GM21447 (cell line): ENCODE results near the gene TMPRSS6.
A peak's percentile ranks its signal among the peaks of the same experiment; 100 is the strongest.

Experiments
- ATAC-seq: cut with Tn5 transposase; IDR thresholded peaks from one replicate; pipeline ENCODE4 v1.9.1; 2021; ENCODE audit not compliant: unreplicated experiment

The TMPRSS6 gene

DNA sequence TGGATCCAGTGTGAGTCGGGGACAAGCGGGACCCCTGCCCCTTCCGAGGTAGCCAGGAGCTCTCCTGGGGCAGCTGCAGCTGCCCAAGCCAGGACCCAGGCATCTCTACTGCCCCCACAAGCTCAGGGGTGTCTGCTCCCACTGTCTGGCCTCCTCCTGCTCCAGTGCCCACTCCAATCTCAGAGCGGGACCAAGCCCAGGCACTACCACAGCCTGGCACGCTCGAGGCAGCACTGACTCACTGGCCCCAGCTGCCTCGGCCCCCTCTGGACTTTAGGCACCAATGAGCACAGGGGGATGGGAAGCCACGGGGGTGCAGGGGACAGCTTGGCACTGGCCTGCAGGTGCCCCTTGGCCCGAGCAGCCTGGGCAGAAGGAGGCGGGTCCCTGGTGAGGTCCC, 32.0 kb upstream of the TMPRSS6 start:
- no peak for ATAC-seq

- no peak for ATAC-seq
Observed at GRCh38 chr22:37140686-37141323, 31.3 kb upstream of the TMPRSS6 start.

GRCh38 chr22:37139762-37140161, 30.2 kb upstream of the TMPRSS6 start:
- no peak for ATAC-seq

- ATAC-seq = no peak
Observed at GRCh38 chr22:37138849-37139561, 29.5 kb upstream of the TMPRSS6 start.

DNA sequence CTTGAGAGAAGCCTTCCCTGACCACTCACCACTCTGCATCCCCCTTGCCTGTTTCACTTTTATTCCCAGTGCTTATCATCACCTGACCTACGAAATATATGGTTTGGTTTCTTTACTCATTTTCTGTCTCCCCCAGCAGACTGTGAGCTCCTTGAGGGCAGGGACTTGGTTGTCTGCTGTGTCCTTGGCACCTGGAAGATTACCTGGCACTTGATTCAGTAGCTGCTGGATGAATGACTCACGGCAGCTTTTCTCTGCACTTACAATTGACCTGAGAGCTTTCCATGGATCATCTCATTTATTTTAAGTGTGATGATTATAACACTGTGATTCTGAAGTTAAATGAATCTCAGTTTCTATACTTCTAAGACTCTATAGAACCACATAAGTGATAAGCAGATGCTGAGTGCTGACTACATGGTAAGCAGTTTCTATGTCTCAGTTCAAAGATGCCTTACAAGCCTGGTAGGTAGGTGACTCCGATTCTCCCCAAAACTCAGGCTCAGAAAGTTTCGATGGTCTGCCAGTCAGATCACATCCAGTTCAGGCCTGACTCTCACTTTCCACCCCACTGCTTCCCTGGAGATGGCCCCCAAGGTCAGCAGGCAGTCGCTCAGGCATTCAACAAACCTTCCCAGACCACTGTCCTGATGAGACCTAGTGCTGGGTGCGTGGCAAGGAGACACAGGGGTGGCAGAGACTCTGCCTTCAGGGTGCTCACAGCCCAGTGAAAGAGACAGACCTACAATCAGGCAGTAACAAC, 28.6 kb upstream of the TMPRSS6 start:
- no peak for ATAC-seq

DNA sequence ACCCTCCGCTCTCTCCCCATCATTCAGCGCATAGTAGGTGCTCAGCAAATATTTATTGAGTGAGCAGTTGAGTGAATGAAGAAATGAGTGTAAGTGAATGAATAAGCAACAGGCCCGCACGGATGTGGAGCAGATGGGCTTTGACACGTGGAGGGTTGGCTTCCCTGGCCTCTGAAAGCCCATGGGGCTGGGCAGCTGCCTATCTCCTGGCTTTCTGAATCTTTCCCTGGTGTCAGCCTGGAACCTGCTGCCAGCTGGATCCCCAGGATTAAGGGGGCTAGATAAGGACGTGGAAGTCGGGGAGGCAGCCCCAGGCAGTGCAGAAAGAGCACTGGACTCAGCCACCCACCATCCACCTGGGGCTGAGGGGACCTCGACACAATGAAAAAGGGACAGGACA, 27.6 kb upstream of the TMPRSS6 start:
- no peak for ATAC-seq

- ATAC-seq = no peak
Observed at GRCh38 chr22:37135023-37135422, 25.5 kb upstream of the TMPRSS6 start.

GRCh38 chr22:37133304-37134018, 23.9 kb upstream of the TMPRSS6 start:
- no peak for ATAC-seq

- ATAC-seq = no peak
Observed at GRCh38 chr22:37132773-37133172, 23.3 kb upstream of the TMPRSS6 start.

DNA sequence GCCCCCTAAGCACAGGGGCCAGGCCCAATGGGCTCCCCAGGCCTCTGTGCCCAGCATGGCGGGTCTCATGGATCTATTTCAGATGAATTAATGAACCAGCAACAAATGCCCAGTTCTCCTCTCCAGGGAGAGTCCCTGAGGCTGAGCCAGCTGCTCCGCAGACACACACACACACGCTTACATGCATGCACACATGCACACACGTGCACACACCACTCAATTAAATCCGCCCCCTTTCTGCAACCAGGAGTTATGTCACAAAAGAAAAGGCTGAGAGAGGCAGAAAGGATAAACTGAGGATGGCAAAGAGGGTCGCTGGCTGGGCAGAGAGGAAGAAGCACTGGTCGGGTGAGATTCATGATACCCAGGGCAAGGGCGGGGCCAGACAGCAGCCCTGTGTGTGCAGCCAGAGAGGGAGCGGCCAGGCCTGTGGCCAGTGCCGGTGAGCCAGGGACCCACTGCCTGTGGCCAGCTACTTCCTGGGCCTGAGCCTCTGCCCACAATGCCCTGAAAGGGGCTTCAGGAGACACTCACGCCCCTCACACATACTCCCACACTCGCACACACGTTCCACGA, 20.4 kb upstream of the TMPRSS6 start:
- ATAC-seq = no peak

DNA sequence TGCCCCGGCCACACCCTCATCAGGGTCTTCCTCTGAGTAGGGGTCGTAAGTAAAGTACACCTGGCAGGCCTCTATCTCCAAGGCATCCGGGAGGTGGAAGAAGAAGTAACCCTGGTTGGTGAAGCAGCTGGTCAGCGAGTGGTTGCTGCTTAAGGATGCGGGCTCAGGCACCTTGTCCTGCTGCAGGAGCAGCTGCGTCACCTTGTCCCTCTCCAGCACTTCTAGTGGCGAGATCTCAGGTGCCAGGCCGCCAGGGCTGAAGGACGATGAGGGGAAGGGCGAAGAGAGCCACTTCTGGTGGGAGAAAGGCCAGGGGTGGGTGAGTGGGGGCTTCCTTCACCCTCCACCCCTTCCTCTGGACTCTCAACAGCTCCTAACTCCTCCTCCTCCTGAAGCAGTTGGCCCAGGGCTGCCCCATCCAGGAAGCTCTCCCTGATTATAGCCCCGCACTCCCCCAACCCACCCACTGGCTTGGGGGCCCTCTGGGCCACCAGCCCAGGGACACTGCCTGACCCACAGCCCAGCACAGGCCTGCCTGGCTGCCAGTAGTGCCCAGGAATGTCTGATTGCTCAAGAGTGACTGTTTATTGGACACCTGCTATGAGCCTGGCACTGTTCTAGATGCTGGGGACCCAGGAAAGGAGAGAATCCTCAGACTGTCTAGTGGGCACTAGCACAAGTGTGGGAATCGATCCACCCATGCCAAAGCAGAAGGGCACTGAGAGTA, 19.2 kb upstream of the TMPRSS6 start:
- no peak for ATAC-seq

DNA sequence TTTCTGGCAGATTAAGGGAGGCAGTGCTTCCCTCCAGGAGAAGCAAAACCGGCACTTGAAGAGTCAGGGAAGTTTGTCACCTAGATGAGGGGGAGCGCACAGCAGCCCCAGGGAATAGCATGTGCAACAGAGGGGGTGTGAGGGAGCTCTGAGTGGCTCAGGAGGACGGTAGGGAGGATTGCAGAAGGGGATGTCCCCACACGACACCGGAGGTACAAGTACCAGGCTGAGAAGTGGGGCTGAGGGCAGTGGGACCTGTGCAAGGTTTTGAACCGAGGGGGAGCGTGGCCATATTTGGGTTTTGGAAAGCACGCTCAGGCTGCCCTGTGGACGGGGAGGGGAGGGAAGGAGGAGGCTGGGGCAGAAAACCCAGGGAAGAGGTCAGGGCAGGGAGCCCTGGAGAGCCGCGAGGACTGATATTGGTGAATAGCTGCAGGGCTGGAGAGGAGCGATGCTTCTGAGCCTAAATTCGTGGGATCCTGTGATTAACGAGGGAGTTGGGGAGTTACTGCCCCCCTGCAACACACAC, 17.9 kb upstream of the TMPRSS6 start:
- ATAC-seq = no peak

DNA sequence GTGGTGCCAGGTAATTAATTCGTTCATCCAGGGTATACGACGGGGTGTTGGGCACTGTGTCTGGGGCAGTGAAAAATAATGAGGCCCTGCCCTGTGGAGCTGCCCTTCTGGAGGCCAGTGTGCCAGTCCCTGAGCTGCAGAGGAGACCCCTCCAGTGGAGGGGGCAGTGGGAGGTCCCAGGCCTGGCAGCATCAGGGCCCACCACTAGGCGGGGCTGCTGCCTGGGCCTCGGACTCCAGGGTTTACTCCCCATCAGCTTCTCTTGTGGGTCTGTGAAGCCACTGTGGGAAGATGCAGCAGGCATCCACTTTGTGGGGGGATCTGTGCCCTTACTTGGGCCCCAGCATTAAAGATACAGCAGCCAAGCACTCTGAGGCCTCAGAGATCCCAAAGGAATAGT, 17.4 kb upstream of the TMPRSS6 start:
- ATAC-seq = no peak

GRCh38 chr22:37126383-37126782, 16.9 kb upstream of the TMPRSS6 start:
- no peak for ATAC-seq

DNA sequence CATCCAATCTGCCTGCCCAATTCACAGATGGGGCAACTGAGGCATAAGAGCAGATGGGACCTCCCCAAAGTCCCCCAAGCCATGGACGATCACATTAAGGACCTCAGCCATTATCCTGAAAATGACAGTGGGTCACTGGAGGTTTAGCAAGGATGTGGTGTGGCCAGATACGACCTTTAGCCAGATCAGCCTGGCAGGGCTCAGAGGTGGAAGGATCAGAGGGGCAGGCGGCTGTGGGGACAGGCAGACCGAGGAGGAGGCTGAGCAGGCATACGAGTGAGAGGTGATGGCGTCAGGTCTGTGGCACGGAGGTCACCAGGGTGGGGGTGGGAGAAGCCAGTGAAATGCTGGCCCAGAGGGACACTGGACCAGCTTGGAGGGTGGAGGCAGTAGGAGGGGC, 14.1 kb upstream of the TMPRSS6 start:
- ATAC-seq = no peak

DNA sequence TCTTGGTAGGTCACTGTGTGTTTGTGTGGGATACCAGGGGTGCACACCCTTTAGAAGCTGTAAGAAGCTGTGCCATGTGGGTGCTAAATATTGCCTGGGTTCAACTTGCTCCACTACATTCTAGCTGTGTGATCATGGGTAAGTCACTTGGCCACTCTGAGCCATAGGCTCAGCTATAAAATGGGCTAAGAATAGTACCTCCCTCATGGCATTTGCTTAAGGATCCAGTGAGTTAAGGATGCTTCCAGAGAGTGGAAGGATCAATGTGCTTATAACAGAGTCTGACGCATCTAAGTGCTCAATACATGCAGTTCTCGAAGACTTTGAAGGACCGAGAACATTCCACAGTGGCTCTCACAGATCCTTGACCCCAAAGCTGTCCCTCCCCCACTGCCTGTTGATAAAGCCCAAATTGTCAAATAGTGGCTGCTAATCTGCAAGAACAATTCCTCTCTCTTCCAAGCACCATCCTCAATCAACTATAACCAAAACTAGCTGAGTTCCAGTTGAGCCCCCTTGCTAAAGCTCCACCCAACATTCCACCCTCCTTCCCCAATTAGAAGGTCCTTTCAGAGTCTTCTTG, 13.2 kb upstream of the TMPRSS6 start:
- ATAC-seq = no peak

GRCh38 chr22:37121887-37122591, 12.5 kb upstream of the TMPRSS6 start:
- peak; percentile 87 for ATAC-seq

DNA sequence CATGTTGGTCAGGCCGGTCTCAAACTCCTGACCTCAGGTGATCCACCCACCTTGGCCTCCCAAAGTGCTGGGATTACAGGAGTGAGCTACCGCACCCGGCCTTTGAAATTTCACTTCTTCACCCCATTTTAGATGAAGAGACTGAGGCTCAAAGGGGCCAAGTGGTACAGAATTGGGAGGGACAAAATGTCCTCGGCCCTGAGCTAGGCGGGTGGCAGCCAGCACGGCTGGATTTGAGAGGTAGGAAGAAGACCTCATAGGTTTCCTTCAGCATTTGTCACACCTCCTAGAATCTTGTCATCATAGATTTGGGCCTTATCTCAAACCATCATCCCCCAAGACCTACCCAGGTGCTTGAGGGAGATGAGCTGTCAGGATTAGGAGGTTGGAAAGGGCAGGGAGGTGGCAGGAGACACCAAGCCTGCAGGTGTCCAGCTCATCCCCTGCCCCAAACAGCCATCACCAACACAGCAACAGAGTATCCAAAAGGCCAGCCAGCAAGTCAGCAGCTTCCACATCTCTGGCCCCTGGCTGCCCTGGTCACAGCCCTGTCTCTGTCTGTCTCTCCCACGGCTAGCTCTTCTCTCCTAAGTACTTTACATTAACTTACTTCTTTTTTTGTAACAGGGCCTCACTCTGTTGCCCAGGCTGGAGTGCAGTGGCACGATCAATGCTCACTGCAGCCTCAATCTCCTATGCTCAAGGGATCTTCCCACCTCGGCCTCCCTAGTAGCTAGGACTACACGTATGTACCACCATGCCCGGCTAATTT, 11.2 kb upstream of the TMPRSS6 start:
- ATAC-seq = no peak
